C4-2B (cell line): ENCODE results near the gene TSPAN12.

Experiments used
- H3K27ac ChIP-seq: fragments of 450-650 bp; 2 replicates; pipeline ENCODE4 v1.5.1; 2017
- ZFX ChIP-seq: fragments of 450-650 bp; IDR thresholded peaks from 2 replicates; pipeline ENCODE4 v1.6.1; 2017
- TF ChIP-seq, protein P1 (sequence below): fragments of 450-650 bp; conservative IDR thresholded peaks from 2 replicates; pipeline ENCODE4 v1.5.1; 2017; ENCODE audit warnings: mild to moderate bottlenecking

The TSPAN12 gene

DNA sequence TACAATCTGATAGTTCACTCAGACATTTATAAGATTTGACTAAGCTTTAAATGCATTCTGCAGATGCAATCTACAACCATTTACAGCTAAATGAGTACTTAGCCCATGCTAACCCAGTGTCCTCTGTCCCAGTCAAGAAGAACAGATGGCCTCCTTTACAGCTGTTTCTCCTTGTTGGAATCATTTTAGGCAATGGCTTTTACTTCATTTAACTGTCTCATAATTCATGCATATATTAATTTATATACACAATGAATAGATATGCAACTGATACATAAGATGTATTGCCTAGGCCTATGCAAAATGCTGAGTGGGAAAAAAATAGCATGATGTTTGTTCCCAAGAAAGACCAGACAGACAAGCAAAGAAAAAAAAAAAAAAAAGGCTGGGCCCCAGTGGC is 82.2 kb downstream of the TSPAN12 start:
- TF ChIP-seq, protein P1, sequence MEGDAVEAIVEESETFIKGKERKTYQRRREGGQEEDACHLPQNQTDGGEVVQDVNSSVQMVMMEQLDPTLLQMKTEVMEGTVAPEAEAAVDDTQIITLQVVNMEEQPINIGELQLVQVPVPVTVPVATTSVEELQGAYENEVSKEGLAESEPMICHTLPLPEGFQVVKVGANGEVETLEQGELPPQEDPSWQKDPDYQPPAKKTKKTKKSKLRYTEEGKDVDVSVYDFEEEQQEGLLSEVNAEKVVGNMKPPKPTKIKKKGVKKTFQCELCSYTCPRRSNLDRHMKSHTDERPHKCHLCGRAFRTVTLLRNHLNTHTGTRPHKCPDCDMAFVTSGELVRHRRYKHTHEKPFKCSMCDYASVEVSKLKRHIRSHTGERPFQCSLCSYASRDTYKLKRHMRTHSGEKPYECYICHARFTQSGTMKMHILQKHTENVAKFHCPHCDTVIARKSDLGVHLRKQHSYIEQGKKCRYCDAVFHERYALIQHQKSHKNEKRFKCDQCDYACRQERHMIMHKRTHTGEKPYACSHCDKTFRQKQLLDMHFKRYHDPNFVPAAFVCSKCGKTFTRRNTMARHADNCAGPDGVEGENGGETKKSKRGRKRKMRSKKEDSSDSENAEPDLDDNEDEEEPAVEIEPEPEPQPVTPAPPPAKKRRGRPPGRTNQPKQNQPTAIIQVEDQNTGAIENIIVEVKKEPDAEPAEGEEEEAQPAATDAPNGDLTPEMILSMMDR, result no peak
- TF ChIP-seq ZFX, result no peak
- H3K27ac ChIP-seq, result no peak overlapping the region

DNA sequence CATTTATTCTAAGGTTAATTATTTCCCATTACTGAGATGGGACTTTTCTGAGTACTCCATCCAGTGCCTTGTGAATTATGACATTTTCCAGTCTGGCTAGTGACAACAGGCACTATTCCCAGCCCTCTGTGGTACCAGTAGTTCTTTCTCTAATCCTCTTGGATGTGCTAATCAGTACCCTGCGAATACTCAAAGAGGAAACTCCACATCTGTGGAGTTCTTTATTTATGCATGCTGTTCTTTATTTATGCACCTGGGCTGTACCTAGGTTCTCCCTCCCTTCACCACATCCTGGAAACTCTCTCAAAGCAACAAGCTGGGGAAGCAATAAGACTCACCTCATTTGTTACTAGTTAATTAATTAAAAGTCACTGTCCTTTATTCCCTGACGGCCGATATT is 83.5 kb downstream of the TSPAN12 start:
- TF ChIP-seq ZFX, result no peak
- H3K27ac ChIP-seq, result no peak overlapping the region

DNA sequence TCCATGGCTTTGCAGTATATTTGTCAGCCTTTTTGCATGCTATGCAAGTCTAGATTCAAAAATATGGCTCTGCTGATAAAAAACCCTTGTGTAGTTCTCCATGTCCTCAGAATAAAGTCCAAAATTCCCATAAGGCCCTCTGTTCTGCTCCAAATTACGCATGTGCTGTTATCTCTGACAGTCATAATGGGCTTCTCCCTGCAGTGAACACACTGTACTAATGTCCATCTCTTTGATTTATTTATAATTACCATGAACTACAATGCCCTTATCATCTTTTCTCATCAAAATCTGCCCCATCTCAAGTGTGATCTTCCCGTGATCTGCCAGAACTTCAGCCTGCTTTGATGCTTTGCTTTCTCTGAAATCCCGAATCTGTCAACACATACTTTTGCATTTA is 87.7 kb downstream of the TSPAN12 start:
- TF ChIP-seq ZFX, result no peak
- TF ChIP-seq, protein P1, result no peak
- no peak overlapping the region for H3K27ac ChIP-seq

DNA sequence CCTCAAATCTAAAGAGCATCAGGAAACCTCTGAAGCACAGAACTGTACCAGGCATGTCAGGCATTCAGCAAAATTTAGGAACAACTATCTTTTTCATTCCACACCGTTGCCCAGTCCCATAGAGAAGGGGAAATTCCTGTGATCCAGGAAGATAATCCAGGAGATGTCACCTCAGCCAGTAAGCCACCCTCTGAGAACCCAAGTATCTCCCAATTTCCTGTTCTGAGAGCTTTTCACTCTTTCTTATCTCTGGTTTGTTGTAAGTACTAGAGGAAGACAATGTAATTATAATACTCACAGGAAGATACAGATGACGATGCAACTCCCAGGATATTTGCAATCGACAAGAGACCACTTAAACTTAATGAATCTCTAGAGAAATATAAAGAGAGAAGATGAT is 97.1 kb downstream of the TSPAN12 start:
- TF ChIP-seq ZFX, result no peak
- TF ChIP-seq, protein P1, result no peak
- H3K27ac ChIP-seq, result no peak overlapping the region

DNA sequence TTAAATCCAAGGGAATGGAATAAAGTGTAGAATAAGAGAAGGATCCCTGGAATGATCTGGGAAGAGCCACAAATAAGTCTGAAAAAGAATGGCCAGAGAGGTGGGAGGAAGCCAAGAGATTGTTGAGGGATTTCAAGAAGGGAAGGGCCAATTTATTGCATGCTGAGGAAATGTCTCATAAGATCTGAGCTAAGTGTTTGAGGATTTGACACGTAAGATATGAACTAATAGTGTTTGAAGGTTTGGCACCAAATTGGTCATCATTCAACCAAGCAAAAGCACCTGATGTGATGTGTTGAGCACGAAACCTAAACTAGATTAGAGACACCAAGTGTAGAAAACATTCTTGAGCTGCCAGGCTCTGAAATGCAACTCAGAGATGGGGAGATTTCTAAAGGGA is 97.9 kb downstream of the TSPAN12 start:
- no peak for TF ChIP-seq ZFX
- TF ChIP-seq, protein P1, result no peak
- H3K27ac ChIP-seq, result no peak overlapping the region

DNA sequence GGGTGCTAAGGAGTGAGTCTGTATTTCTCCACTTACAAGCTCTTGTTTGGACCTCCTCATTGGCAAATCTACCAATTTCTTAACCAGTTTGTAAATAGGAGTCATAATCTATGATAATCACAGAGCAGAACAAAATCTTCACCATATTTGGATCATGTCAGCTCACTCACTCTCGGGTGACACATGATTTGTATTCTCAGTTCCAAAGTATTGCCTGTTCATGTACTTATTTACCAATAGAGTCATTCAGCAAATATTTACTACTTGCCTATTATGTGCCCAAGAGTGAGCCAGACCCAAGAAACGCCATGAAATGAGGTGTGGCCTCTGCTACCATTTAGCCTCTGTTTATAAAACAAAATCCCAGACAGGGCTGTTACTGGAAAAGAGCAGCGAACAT is 114.8 kb downstream of the TSPAN12 start:
- H3K27ac ChIP-seq, result peak overlapping the region; percentile 21; the same call in 1 of the 2 replicates
- TF ChIP-seq ZFX, result no peak
- TF ChIP-seq, protein P1, result no peak

DNA sequence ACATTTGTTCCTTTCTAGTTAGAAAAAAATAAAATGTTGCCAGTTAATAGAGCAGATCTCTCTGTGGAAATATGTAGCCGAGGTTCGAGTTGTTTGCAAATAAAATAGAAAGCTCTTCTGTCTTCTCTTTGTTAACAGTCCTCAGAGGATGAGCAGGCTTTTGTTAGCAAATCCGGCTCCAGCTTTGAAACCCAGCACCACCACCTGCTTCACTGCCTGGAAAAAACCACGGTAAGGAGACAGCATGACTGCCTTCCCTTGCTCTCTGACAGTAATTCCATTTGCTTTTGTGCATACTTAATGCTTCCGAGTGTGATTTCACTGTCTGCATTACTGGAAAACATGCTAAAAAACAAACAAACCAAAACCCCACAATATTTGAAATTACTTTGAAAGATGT is 115.6 kb downstream of the TSPAN12 start:
- no peak overlapping the region for H3K27ac ChIP-seq
- TF ChIP-seq, protein P1, result no peak
- TF ChIP-seq ZFX, result no peak

DNA sequence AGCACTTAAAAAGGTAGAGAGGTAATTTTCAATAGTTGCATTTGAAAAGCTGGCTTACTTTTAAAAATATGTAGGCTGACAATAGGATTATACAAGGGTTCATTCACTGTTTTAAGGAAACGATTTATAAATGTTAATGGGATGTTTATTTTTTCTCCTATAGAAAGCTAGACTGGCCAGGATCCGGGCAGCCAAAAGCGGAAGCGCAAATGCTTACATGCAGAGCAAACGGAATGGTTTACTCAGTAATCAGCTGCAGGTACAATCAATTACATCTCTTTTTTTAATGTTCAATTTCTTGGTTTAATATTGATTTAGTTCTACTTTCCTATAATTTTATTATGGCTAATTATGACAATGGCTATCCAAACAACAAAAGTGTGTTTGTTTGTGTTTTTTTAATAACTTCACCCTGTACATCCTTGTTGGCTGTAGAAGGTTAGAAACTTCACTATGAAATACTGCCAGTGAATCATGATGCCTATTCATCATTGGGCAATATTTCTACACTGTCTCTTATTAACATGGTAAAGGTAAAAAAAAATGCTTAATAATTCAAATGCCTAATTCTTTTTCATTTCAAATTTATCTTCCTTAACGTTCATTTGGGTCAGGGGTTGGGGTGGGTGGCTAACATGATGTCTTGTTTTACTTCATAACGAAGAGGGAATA is 116.4 kb downstream of the TSPAN12 start:
- no peak overlapping the region for H3K27ac ChIP-seq
- TF ChIP-seq, protein P1, result no peak
- TF ChIP-seq ZFX, result no peak
